Measurements from ENCODE around the gene CTSF.
"Not testable (repeated sequence)": the region's sequence is repeated elsewhere in the genome, so short reads cannot be mapped to it uniquely, and the experiment has no call there.

The CTSF gene

GRCh38 chr11:66540598-66540997 lies 27.8 kb downstream of the CTSF start:
- not testable (repeated sequence) for DNase-seq (ENCODE audit: low read depth in 2 of 3, low spot score in 1 of 3)

GRCh38 chr11:66539870-66540213 lies 28.6 kb downstream of the CTSF start:
- no peak for DNase-seq (ENCODE audit: low read depth in 2 of 3, low spot score in 1 of 3)

GRCh38 chr11:66539170-66539869 lies 29.1 kb downstream of the CTSF start:
- no peak for DNase-seq (ENCODE audit: low read depth in 2 of 3, low spot score in 1 of 3)

GRCh38 chr11:66532784-66533183 lies 35.6 kb downstream of the CTSF start:
- no peak for DNase-seq (ENCODE audit: low read depth in 2 of 3, low spot score in 1 of 3)

- DNase-seq (ENCODE audit: low read depth in 2 of 3, low spot score in 1 of 3), result no peak
Measured at GRCh38 chr11:66531841-66532240, 36.6 kb downstream of the CTSF start.

- no peak for DNase-seq (ENCODE audit: low read depth in 2 of 3, low spot score in 1 of 3)
Measured at GRCh38 chr11:66530927-66531709, 37.3 kb downstream of the CTSF start.

- no peak for DNase-seq (ENCODE audit: low read depth in 2 of 3, low spot score in 1 of 3)
Measured at GRCh38 chr11:66529655-66530054, 38.8 kb downstream of the CTSF start.

GRCh38 chr11:66529069-66529468 lies 39.3 kb downstream of the CTSF start:
- DNase-seq (ENCODE audit: low read depth in 2 of 3, low spot score in 1 of 3), result no peak

- no peak for DNase-seq (ENCODE audit: low read depth in 2 of 3, low spot score in 1 of 3)
Measured at GRCh38 chr11:66524304-66525040, 43.9 kb downstream of the CTSF start.

GRCh38 chr11:66523611-66524010 lies 44.8 kb downstream of the CTSF start:
- no peak for DNase-seq (ENCODE audit: low read depth in 2 of 3, low spot score in 1 of 3)

Measured in stimulated activated CD4-positive, alpha-beta T cell treated with anti-CD3 and anti-CD28 coated beads, Interleukin-12 subunit alpha, Interleukin-12 subunit beta, amount 100 ng/mL, for 48 hours (primary cell).